Liver (tissue), 9 donors: ENCODE data around the gene SPTBN4. TPM values are rescaled to one million over a fixed set of nuclear protein-coding genes. Genes with fewer than 3 reads are reported as not detected.
A peak's percentile ranks its signal among the peaks of the same experiment; 100 is the strongest.

Experiments used
- DNase-seq: peaks from one replicate; pipeline ENCODE4 v3.0.0-alpha.2; 2017; ENCODE audit warnings: low spot score
- H3K27ac ChIP-seq, 2 donors: one replicate each; pipeline ENCODE4 v1.7.0; 2013; ENCODE audit warnings: inconsistent platforms in 2 of 2, low read length in 2 of 2, control low read depth in 1 of 2, low read depth in 1 of 2, mild to moderate bottlenecking in 1 of 2
- H3K27me3 ChIP-seq, 4 donors: one replicate each; pipeline versions ENCODE4 v1.6.1 to v1.7.0; 2013; ENCODE audit warnings: low read length in 3 of 4, inconsistent platforms in 1 of 4, mild to moderate bottlenecking in 1 of 4, moderate library complexity in 1 of 4; ENCODE audit not compliant: control insufficient read depth in 4 of 4, insufficient read depth in 4 of 4
- H3K36me3 ChIP-seq, 4 donors: one replicate each; pipeline versions ENCODE4 v1.6.1 to v1.7.0; 2013; ENCODE audit warnings: low read length in 3 of 4, mild to moderate bottlenecking in 3 of 4, low read depth in 1 of 4, moderate library complexity in 1 of 4; ENCODE audit not compliant: control insufficient read depth in 4 of 4, insufficient read depth in 3 of 4
- H3K4me1 ChIP-seq, 4 donors: one replicate each; pipeline versions ENCODE4 v1.6.1 to v1.7.0; 2013; ENCODE audit warnings: low read length in 3 of 4, mild to moderate bottlenecking in 3 of 4, moderate library complexity in 1 of 4; ENCODE audit not compliant: control insufficient read depth in 4 of 4, insufficient read depth in 4 of 4
- H3K4me3 ChIP-seq, 3 donors: one replicate each; pipeline versions ENCODE4 v1.6.1 to v1.7.0; 2013; ENCODE audit warnings: low read length in 3 of 3, control low read depth in 1 of 3, low read depth in 1 of 3, mild to moderate bottlenecking in 1 of 3
- H3K9ac ChIP-seq, 2 donors: one replicate each; pipeline ENCODE4 v1.7.0; 2013; ENCODE audit warnings: low read length in 2 of 2, mild to moderate bottlenecking in 2 of 2, moderate library complexity in 2 of 2, control low read depth in 1 of 2, low read depth in 1 of 2
- H3K9me3 ChIP-seq, 4 donors: one replicate each; pipeline versions ENCODE4 v1.6.1 to v1.7.0; 2013; ENCODE audit warnings: low read length in 3 of 4; ENCODE audit not compliant: control insufficient read depth in 4 of 4
- FOXA1 ChIP-seq: IDR thresholded peaks from 2 replicates; pipeline ENCODE4 v1.6.1; 2016; ENCODE audit warnings: antibody characterized with exemption
- FOXA2 ChIP-seq: IDR thresholded peaks from 2 replicates; pipeline ENCODE4 v1.6.1; 2016; ENCODE audit warnings: antibody characterized with exemption
- GABPA ChIP-seq, 2 donors: IDR thresholded peaks in 1 of 2; conservative IDR thresholded peaks in 1 of 2; 2 replicates each; pipeline ENCODE4 v1.6.1; 2016; ENCODE audit warnings: antibody characterized with exemption in 2 of 2, mild to moderate bottlenecking in 1 of 2, moderate library complexity in 1 of 2
- HNF4G ChIP-seq: IDR thresholded peaks from 2 replicates; pipeline ENCODE4 v1.6.1; 2016; ENCODE audit warnings: antibody characterized with exemption
- JUND ChIP-seq, 2 donors: IDR thresholded peaks; 2 replicates each; pipeline ENCODE4 v1.6.1; 2016; ENCODE audit warnings: antibody characterized with exemption in 2 of 2
- NR2F2 ChIP-seq: IDR thresholded peaks from 2 replicates; pipeline ENCODE4 v1.6.1; 2016; ENCODE audit warnings: antibody characterized with exemption
- RAD21 ChIP-seq, 2 donors: IDR thresholded peaks; 2 replicates each; pipeline ENCODE4 v1.6.1; 2016; ENCODE audit warnings: antibody characterized with exemption in 2 of 2, mild to moderate bottlenecking in 2 of 2
- SP1 ChIP-seq: IDR thresholded peaks from 2 replicates; pipeline ENCODE4 v1.6.1; 2018; ENCODE audit warnings: antibody characterized with exemption, mild to moderate bottlenecking
- YY1 ChIP-seq: IDR thresholded peaks from 2 replicates; pipeline ENCODE4 v1.6.1; 2016; ENCODE audit warnings: antibody characterized with exemption, mild to moderate bottlenecking
- WGBS: extraction: QIAGEN DNeasy Blood & Tissue Kit; methylation state at CpG from one replicate; pipeline ENCODE4 v1.1.7; 2013; 5-methylcytosine and 5-hydroxymethylcytosine counted together
- polyA plus RNA-seq, 2 donors: library from polyadenylated mRNA; stranded (reverse) in 1 of 2; unstranded in 1 of 2; fragments of 200-250 nt in 1 of 2; fragments of >200 nt in 1 of 2; fragmentation: Nextera tagmentation in 1 of 2; extraction: Ambion mirVana in 1 of 2; gene quantifications; one replicate each; pipeline versions ENCODE4 v1.2.1 to v1.2.3, GENCODE V29; 2013 to 2015
- total RNA-seq, 2 donors: library from RNA; depleted of rRNA; stranded (reverse); fragments of >200 nt; gene quantifications; one replicate each; pipeline ENCODE4 v1.2.3, GENCODE V29; 2014
- TF ChIP-seq, protein P1 (sequence below): IDR thresholded peaks from 2 replicates; pipeline ENCODE4 v1.6.1; 2016; ENCODE audit warnings: antibody characterized with exemption
- TF ChIP-seq, protein P2 (sequence below): IDR thresholded peaks from 2 replicates; pipeline ENCODE4 v1.6.1; 2016; ENCODE audit warnings: antibody characterized with exemption
- TF ChIP-seq, protein P3 (sequence below): fragments of 150-350 bp; IDR thresholded peaks from 2 replicates; pipeline ENCODE4 v1.5.1; 2017; ENCODE audit warnings: improper control_type of control experiment, low read depth, low read length; ENCODE audit not compliant: missing input control
- TF ChIP-seq, protein P4 (sequence below): IDR thresholded peaks from 2 replicates; pipeline ENCODE4 v1.6.1; 2016; ENCODE audit warnings: antibody characterized with exemption
- donor health status: healthy.
- donor health status: healthy.
- donor health status: healthy.
- donor health status: healthy.
- donor health status: healthy.

Gene SPTBN4
- total and polyA plus RNA-seq, 4 donors = 0.13 to 1.1 (median 0.62) TPM

GRCh38 chr19:40576151-40576584, 109.4 kb downstream of the SPTBN4 start:
- Histone ChIP-seq H3K27me3 (no peaks in the 10 kb centered on the region), H3K4me3 (peak overlapping the region; percentile 83 to 85 (median 85)), H3K36me3 (peaks cover 0 to 6% (median 3%) of the 10 kb centered on the region in 4 donors), H3K4me1 (peaks cover 3 to 9% (median 5%) of the 10 kb centered on the region in 4 donors), H3K27ac (no peak overlapping the region), H3K9me3 (no peaks in the 10 kb centered on the region), H3K9ac (no peak overlapping the region)
- TF ChIP-seq HNF4G (no peak), FOXA2 (no peak), RAD21 (IDR thresholded peaks at IDR 0.05) (no peak), YY1 (no peak), SP1 (no peak), JUND (IDR thresholded peaks at IDR 0.05) (no peak)
- TF ChIP-seq, protein P1, sequence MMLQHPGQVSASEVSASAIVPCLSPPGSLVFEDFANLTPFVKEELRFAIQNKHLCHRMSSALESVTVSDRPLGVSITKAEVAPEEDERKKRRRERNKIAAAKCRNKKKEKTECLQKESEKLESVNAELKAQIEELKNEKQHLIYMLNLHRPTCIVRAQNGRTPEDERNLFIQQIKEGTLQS = no peak
- TF ChIP-seq, protein P2, sequence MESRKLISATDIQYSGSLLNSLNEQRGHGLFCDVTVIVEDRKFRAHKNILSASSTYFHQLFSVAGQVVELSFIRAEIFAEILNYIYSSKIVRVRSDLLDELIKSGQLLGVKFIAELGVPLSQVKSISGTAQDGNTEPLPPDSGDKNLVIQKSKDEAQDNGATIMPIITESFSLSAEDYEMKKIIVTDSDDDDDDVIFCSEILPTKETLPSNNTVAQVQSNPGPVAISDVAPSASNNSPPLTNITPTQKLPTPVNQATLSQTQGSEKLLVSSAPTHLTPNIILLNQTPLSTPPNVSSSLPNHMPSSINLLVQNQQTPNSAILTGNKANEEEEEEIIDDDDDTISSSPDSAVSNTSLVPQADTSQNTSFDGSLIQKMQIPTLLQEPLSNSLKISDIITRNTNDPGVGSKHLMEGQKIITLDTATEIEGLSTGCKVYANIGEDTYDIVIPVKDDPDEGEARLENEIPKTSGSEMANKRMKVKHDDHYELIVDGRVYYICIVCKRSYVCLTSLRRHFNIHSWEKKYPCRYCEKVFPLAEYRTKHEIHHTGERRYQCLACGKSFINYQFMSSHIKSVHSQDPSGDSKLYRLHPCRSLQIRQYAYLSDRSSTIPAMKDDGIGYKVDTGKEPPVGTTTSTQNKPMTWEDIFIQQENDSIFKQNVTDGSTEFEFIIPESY = no peak
- TF ChIP-seq, protein P3, sequence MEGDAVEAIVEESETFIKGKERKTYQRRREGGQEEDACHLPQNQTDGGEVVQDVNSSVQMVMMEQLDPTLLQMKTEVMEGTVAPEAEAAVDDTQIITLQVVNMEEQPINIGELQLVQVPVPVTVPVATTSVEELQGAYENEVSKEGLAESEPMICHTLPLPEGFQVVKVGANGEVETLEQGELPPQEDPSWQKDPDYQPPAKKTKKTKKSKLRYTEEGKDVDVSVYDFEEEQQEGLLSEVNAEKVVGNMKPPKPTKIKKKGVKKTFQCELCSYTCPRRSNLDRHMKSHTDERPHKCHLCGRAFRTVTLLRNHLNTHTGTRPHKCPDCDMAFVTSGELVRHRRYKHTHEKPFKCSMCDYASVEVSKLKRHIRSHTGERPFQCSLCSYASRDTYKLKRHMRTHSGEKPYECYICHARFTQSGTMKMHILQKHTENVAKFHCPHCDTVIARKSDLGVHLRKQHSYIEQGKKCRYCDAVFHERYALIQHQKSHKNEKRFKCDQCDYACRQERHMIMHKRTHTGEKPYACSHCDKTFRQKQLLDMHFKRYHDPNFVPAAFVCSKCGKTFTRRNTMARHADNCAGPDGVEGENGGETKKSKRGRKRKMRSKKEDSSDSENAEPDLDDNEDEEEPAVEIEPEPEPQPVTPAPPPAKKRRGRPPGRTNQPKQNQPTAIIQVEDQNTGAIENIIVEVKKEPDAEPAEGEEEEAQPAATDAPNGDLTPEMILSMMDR = no peak
- WGBS = 6% methylated on average over 22 of the region's 22 CpGs
- DNase-seq = no peak

DNA sequence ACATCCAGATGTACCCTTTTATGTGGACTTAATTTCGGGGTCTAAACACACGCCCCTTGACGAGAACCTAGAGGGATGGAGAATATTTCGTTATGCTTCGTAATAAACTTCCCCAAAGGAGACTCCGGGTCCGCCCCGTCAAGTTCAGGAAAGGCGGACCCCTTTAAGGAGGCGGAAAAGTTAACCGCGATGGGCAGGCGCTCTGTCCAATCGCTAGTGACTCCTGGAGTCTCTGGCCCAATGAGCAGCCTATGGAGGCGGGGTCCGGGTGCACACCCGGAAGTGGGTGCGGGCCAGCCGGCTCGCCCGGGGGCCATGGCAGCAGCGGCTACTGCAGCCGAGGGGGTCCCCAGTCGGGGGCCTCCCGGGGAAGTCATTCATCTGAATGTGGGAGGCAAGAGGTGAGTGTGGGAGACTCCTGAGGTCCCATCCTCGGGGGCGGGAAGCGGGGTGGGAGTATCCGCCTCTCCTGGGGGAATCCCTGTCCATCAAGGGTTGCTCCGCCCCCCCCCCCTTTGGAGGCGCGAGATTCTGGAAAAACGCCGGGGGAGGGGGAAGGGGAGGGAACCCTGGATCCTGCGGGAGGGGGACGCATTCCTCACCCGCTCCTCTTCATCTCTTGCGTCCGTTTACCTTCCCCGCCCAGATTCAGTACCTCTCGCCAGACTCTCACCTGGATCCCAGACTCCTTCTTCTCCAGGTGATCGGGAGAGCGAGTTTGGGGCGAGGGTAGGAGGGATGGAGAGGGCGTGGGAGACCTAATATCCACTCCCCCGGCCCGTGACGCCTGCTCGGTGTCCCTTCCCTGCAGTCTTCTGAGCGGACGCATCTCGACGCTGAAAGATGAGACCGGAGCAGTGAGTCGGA, 110.0 kb downstream of the SPTBN4 start, which contains the start of gene SHKBP1:
SHKBP1 (plus strand) TSS at position 289 of the 867 bp plus-strand sequence; CDS start at position 316, 27 bp downstream.
- Histone ChIP-seq H3K36me3 (peaks cover 0 to 6% (median 4%) of the 10 kb centered on the region in 4 donors), H3K27me3 (no peaks in the 10 kb centered on the region), H3K27ac (peak within 1 kb of the TSS in 1 of 2 donors; percentile 60), H3K9me3 (no peaks in the 10 kb centered on the region), H3K4me3 (peak within 1 kb of the TSS; percentile 83 to 85 (median 85)), H3K9ac (peak within 1 kb of the TSS in 1 of 2 donors; percentile 26), H3K4me1 (peaks cover 3 to 9% (median 5%) of the 10 kb centered on the region in 4 donors)
- 2% methylated on average over 55 of the region's 55 CpGs for WGBS
- TF ChIP-seq NR2F2 (no peak), FOXA1 (no peak), SP1 (peak; percentile 97), GABPA (IDR thresholded peaks at IDR 0.05 in 1 of 2, conservative IDR thresholded peaks at IDR 0.05 in 1 of 2) (peak; percentile 63 to 82), YY1 (peak; percentile 11), RAD21 (IDR thresholded peaks at IDR 0.05) (no peak)
- TF ChIP-seq, protein P1 = no peak
- TF ChIP-seq, protein P4, sequence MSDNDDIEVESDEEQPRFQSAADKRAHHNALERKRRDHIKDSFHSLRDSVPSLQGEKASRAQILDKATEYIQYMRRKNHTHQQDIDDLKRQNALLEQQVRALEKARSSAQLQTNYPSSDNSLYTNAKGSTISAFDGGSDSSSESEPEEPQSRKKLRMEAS = no peak
- TF ChIP-seq, protein P2 = no peak
- DNase-seq = peak; percentile 96
